Stimulated activated CD8-positive, alpha-beta memory T cell treated with anti-CD3 and anti-CD28 coated beads, Interleukin-4, amount 100 ng/mL, for 48 hours (primary cell): ENCODE measurements around the gene TMEM11.
A peak's percentile ranks its signal among the peaks of the same experiment; 100 is the strongest.
"Not testable (repeated sequence)": the region's sequence is repeated elsewhere in the genome, so short reads cannot be mapped to it uniquely, and the experiment has no call there.

Experiments used
- DNase-seq: peaks from one replicate; pipeline ENCODE4 v3.0.0-alpha.2; 2020

TMEM11 gene

DNA sequence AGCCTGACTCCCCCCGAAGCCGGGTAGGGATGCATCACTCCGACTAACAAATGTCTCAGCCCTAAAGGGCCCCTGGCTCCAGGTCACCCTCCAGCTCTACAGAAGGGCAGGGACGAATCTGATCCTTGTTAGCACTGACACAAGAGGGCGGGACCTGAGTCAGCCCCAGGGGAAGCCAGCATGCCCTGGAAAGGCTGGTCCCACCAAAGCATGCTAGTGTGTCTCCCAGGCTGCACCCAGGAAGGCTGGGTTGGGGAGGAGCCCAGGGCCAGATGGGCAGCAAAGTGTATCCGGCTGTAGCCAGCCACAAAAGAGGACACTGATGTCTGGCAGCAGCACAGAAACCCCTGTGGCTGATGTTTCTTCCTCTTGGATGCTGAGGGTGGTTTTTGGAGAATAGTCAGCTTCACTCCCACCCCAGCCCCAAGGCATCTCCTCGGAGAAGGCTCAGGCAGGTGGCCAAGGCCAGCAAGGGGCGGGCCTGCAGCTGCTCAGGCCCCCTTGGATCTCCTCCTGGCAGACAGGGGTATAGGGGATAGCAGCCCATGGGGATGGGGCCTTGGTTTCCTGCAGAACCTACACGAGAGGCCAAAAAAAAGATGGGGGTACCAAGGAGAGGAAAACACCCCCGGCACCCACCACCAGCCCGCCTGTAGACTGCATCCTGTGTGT lies 28.2 kb upstream of the TMEM11 start:
- DNase-seq = no peak

DNA sequence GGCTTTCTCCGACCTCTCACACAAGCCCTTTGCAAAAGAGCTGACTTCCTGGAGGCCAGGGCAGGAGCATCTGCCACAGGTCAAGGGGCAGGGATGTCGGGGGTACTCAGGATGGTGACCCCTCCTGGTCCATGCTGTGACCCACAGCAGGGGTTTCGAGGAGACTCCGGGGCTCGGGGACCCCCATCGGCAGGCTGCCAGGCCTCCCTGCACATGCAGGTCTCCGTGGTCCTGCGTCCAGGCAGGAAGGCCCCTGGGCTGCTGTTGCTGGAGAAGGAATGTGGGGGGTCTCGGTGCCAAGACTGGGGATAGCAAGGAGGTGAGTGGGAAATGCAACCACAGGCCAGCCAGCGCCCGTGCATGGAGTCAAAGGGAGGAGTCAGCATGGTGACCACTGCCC lies 27.6 kb upstream of the TMEM11 start:
- no peak for DNase-seq

DNA sequence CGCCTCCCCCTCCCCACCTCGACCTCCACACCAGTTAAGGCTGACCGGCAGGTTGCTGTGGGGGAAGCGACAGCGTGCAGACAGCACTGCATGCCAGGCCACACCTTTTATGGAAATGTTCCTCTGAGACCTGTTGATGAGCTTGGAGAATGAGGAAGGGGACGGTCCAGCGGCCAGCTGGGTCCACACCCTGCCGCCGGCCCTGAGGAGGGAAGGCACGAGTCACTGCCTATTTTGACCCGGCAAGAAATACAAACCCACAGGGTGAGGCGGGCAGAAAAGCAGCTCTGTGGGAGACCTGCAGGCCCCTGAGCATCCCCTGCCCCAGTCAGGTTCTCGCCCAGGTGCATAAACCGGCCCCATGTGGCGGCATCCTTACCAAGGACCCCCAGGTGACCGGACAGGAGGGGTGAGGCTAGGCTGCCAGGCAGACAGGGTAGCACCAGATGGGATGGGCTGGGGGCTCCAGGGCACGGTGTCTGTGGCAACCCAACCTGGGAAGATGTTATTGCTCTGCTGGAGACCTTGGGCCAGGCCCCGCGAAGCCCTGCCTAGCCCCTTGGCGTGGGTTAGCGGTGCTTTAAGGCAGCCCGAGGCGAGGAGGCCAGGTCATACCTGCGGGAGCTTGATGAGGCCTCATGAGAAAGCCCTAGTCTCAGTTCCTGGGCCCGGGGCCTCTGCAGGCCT lies 26.6 kb upstream of the TMEM11 start:
- no peak for DNase-seq

DNA sequence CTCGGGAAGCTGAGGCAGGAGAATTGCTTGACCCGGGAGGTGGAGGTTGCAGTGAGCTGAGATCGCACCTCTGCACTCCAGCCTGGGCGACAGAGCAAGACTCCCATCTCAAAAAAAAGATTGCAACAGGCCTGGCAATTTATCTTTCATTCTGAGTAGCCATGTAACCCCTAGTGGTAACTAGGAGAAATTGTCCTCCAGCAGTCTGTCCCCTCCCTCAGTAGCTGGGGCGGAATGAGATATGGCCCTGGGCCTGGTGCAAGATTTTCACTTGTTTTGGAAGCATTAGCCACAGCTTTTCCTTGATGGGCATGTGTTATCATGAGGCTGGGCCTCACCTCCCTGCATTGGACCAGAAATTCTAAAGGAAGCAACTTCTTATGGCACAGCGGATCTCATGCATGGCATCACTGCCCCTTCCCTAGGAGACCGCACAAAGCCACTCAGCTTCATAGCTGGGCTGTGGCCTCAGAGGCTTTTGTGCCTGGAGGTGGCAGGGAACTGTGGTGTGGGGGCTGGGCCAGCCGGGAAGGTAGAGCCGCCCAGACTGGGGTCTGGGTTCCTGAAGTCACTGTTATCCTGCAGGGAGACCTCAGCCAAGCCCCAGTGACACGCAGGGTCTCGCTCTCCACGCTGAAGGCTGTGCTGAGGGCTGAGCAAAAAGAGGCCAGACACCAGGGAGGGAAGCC lies 25.9 kb upstream of the TMEM11 start:
- no peak for DNase-seq

DNA sequence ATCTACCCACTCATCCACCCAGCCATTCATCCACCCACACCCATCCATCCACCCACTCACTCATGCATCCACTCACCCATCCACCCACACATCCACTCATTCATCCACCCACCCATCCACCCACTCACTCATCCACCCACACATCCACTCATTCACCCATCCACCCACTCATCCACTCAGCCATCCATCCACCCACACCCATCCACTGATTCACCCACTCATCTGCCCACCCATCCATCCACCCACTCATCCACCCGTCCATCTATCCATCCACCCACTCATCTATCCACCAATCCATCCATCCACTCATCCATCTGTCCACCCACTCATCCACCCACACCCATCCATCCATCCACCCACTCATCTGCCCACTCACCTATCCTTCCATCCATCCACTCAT lies 22.0 kb upstream of the TMEM11 start:
- no peak for DNase-seq

DNA sequence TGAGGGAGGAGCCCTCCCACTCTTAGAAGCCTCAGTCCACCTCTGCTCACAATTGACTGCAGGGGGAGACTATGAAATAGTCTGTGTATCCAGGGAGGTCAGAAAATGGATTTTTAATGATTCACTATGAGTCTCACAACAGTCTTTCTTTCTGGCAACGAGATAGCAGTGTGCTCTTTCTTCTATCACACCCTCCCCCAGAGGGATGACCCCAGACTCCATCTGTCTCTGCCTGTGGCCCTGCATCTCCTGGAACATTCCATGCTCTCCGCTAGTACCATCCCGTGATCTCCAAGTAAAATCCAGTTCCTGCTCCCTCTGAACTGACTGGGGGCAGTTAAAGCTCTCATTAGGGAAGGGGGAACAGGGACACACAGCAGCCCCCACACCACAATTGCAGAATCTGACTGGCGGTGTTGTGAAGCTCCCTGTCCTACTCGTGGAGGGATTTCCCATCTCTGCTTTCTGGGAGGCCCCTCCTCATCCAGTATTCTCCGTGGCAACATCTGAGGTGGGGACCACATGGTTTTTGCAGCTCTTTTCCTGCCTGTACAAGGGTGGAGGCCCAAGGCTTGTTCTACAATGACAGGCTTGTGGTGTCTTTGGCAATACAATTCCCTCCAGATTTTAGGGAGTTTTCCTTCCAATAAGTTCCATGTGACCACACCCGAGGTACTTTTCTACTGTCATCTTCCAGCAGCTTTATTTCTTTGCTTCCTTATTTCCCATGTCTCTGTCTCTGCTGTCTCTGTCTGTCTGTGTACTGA lies 19.8 kb upstream of the TMEM11 start:
- no peak for DNase-seq

DNA sequence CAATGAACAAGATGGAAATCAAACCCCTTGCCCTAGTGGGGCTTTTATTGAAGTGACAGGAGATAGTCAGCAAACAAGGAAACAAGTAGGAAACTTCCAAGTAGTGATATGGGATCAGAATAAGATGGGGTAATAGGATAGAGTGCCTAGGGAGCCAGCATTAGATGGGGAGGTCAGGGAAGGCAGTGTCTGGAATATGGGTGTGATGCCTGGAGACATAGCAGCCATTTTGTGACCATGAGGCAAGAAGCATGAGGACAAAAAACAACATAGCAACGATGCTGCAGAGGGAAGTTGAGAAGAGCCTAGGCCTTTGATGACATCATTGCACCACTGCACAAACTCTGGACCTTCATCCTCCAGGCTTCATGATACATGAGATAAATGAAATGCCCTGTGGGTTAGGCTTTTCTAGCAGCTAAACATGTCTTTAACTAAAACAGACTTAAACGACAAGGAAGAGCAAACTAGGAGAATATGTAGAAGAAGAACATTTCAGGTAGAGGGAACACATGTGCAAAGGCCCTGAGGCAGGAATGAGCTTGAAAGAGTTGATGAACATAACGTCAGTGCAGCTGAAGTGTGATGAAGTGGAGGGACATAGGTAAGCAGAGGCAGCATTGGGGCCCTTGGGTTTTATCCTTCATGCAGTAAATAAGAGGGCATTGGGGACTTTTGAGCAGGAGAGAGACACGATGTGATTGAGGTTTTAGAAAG lies 18.2 kb upstream of the TMEM11 start:
- no peak for DNase-seq

DNA sequence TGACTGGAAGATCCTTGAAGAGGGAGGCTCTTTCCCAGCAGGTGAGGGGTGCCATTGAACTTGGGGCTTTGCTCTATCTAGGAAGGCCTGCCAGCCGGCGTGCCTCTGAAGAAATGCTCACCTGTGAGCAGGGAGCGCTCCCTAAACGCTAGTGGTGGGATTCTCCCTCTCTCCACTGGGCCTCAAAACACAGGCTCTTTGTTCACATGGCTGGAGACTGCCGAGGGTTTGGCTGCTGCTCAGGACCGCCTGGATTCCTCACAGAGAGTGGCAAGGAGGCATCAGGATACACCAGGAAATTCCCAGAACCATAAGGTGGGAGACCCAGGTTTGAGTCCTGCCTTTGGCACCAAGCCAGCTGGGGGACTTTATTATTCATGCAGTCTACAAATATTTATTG lies 17.6 kb upstream of the TMEM11 start:
- no peak for DNase-seq

DNA sequence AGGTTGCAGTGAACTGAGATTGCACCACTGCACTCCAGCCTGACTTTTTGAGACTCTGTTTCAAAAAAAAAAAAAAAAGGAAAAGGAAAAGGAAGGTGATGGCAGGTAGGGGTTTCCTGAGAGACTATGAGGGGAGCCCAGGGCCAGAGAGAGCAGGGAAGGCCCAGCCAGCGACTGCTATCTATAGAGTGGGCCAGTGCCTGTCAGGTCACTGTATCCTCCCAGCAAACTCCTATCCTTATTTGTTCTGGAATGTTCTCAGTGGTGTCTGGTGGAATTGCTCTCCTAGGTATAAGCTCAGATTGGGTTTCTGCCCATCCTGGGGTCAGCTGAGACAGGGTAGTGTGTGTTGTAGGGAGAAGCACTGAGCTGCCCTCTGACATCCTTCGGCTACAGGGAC lies 14.9 kb upstream of the TMEM11 start:
- DNase-seq = no peak

DNA sequence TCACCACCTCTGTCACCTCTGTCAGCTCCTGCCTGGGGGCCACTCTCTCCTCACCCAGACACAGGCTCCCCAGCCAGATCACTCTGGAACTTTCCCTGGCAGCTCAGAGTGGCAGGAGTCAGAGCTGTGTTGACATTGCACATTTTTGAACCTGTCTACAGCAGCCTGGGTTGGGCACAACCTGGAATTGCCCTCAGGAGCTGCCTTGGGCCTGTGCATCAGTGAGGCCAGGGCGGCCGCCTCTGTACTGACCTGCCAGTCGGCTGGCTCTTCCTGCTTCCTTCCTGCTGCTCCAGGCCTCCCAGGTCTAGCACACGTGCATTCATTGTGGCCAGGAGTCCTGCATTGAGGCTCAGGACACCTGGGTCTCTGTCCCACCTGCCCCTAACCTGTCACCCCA lies 14.2 kb upstream of the TMEM11 start:
- DNase-seq = no peak

DNA sequence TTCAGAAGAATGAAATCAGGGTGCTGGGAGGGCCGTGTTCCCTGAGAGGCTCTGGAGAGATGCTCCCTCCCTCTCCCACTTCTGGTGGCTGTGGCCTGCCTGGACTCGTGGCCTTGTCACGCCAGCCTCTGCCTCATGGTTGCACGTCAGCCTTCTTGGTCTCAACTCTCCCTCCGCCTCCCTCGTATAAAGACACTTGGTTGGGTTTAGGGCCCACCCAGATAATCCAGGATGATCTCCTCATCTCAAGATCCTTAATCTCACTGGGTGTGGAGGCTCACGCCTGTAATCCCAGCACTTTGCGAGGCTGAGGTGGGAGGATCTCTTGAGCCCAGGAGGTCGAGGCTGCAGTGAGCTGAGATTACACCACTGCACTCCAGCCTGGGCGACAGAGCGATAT lies 13.3 kb upstream of the TMEM11 start:
- DNase-seq = not testable (repeated sequence)

DNA sequence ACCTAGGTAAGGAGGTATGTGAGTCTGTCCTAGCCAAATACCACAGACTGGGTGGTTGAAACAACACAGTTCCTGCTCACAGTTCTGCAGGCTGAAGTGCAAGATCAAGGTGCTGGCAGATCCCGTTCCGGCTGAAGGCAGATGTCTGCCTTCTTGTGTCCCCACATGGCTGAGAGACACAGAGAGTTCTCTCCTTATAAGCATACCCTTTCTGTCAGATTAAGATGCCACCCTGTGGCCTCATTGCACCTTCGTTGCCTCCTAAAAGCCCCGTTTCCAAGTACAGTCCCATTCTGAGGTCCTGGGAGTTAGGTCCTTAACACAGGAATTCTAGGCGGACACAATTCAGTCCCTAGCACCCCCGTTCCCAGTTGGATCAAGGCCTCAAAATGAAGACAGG lies 9.1 kb upstream of the TMEM11 start:
- no peak for DNase-seq

DNA sequence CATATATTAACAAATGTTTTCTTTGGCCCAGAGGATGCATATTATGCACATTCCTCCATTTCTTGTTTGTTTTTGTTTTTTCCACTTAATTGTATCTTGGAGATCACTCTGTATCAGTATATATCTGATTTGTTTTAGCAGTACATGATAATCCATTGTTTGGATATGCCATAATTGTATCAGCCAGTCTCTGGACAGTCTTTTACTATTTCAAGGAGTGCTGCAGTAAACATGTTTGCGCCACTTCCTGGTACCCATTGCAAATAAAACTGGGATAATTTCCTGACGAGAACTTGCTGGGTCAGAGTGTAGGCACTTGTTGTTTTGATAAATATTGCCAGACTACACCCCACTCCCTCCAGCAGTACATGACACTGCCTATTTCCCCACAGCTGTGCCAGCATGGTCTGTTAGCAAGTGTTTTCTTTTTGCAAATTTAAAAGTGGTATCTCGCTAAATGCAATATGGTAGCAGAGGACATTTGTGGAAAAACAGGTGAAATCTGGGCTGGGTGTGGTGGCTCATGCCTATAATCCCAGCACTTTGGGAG lies 4.9 kb upstream of the TMEM11 start:
- DNase-seq = no peak

DNA sequence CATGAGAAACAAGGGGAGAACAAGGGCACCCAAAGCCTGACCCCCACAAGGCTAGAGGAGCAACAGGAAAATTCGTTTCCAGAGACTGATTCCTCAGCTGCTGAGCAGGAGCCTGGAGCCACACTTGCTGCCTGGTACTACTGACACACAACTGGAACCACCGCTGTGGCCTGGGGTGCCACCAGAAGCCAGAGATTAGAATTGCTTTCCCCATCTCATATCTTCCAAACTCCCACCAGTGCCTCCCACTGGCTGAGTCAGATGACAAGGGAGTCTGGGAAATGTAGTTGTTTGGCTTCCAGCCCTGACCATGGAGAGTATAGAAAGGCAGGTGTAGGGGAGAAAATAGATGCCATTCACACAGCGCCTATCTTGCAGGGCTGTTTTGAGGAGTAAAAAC lies 4.1 kb upstream of the TMEM11 start:
- peak; percentile 73 for DNase-seq

DNA sequence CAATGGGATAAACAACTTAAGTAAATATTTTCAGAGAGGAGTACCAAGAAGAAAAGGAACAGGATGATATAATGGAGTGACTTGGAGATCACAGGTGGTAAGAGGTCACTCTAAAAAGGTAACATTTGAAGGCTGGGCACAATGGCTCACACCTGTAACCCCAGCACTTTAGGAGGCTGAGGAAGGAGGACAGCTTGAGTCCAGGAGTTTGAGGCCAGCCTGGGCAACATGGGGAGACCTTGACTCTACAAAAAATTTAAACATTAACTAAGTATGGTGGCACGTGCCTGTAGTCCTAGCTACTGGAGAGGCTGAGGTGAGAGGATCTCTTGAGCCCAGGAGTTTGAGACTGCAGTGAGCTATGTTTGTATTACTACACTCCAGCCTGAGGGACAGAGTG lies 3.4 kb upstream of the TMEM11 start:
- no peak for DNase-seq

DNA sequence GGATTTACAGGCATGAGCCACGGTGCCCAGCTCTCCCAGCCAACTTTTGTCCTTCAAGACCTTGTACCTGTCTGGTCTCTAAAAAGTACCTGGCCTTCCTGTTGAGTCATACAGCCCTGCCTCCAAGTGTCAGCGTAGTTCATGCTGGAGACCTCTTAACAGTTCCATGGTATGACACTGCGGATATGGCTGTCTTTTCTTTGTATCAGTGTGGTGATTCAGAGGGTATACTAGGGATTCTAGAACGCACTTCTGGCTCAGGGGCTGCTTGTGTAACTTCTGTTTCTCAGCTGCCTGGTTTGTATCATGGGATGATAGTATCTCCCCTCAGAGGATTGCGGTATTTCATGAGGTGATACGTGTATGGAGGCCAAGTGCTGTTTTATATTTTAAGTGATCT lies 2.0 kb upstream of the TMEM11 start:
- DNase-seq = no peak

DNA sequence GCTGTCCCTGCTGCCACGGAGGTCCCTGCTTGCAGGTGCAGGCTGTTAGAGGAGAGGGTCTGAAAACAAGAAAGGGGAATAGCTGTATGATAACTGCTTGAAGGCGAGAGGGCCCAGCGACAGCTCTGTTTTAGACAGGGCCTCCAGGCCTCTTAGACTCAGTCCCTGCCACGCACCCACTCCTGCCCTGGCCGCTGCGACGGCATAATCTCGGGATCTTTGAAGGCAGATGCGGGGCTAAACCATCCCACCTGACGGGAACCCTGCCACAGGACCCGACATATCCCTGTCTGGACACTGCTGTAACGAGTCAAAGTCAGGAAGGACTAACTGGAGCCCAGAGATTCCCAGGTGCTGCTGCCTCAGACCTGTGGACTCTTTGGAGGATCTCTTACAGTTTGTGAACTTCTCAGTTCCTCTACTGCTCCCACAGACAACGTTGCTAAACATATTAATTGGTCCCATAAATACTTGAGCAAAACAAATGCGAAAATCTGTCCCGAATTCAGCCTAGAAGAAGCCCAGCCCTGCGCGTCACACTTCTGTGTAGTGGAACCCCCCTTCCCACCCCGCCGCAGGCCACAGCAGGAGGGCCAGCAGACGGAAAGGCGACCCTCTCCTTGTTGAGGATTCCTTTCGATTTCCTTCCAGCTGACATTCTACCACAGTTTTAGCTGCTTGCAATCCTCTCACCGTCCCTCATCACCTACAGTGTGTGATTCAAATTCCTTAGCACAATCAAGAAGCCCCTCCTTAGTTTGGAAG lies 998 bp upstream of the TMEM11 start:
- DNase-seq = peak; percentile 33

DNA sequence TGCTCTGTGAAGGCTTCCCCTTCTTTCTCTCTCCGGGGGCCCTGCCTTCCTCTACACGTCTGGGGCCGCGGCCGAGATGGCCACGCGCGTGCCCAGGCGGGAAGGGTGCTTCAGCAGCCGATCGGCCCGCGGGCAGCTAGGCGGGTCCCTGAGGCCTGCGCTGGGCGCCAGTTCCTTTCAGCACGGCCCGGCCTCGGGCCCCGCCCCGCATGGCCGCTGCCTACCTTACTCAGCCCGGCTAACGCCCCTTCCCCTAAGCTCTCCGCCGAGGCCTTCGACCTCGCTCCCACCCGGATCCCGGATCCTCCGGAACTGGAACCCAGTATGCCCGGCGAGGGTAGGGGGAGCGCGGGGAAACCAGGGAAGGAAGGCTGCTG lies 335 bp downstream of the TMEM11 start:
- DNase-seq = no peak

DNA sequence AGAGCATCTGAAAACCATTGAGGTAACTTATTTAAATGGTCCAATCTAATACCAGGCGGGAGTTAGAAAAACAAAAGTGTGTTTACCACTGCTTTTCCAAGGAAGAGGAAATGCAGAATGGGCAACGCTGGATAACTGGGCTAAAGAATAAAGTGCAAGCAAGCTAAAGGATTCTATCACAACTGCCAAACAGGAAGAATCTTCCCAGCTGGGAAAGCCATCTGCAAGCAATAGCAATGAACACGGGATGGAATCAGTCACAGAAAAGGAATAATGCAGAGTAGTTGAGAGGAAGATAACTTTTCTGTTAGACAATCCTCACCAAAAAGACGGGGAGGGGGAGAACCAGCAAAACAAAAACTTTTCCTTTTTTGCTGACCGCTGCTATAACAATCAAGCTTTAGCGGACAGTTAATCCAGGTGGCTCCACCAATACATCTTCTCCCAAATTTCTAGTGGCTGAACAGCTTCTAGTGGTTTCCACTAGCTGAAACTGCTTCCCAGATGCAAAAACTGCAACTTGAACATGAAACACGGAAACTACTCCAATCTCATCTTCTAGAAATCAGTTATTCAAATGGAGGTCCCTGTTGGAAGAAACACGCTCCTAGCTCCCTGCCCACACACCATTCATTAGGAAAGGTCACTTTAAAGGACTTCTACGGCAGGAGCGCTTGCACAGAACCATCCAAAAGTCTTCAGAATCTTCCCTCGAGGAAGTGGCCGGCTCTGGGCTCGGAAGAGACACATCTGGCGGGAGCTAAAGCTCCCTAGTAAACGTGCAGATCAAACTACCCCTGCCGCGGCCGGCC lies 929 bp downstream of the TMEM11 start:
- DNase-seq = no peak

DNA sequence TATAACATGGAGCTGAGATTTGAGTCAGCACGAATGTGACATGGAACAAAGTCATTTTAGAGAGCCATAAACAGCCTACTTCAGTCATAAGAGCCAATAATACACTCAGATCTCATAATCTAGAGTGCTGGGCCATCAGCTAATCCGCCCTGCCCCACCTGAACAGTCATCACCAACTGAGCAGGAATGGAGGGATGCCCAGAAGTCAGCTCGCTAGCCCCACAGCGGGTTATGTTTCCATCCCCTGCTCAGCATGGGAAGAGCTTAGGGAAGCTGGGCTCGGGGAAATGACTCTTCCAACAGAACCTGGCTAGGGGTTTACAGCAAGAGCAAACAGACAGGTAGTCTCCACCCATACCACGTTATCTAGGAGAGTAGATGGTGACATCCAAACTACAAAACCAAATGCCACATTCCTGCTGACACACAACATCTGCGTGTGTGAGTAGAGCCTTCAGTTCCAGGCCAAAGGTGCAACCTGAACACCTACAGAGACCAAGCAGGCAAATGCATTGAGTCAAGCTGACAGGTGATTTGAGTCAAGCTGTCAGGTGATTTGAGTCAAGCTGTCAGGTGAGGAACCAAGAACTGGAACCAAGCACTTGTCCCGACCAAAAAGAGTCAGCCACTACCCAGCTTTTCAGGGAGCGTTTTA lies 2.0 kb downstream of the TMEM11 start:
- no peak for DNase-seq
